SK-N-SH (cell line): ENCODE data around the gene DOCK6. TPM values are rescaled to one million over a fixed set of nuclear protein-coding genes. Genes with fewer than 3 reads are reported as not detected.

Source experiments
- CTCF ChIA-PET: fragments of 300-600, 350-600 bp; formaldehyde crosslinking; extraction: SDS; loops from one replicate; lab custom pipeline; 2021; lab: Yijun Ruan, JAX
- POLR2A ChIA-PET: fragments of 350-600 bp; sonication (Branson Sonifier 250); formaldehyde crosslinking; extraction: SDS; loops from one replicate; lab custom pipeline; 2020; ENCODE audit warnings: antibody characterized with exemption, inconsistent platforms; lab: Yijun Ruan, JAX
- DNase-seq: peaks from one replicate; pipeline ENCODE4 v3.0.0; 2012
- H2AFZ ChIP-seq: fragments of 200-600 bp; sonication (generic); 2 replicates; pipeline ENCODE4 v1.8.1; 2016; ENCODE audit warnings: antibody characterized with exemption, mild to moderate bottlenecking, low read depth
- H3F3A ChIP-seq: fragments of 200-600 bp; sonication (generic); replicated peaks from 2 replicates; pipeline ENCODE3; 2016; ENCODE audit warnings: antibody characterized with exemption, mild to moderate bottlenecking; ENCODE audit not compliant: insufficient read depth
- H3K27ac ChIP-seq, 2 experiments: fragments of 200-500 bp in 1 of 2; fragments of 200-600 bp in 1 of 2; sonication (Bioruptor generic) in 1 of 2; sonication (generic), shearing (Covaris generic) in 1 of 2; 2 replicates each; pipeline versions ENCODE4 v1.5.1 to v1.6.1; 2014 to 2016; ENCODE audit warnings: low read depth in 2 of 2, inconsistent platforms in 1 of 2, low read length in 1 of 2, mild to moderate bottlenecking in 1 of 2, mixed read lengths in 1 of 2
- H3K27me3 ChIP-seq: fragments of 200-600 bp; sonication (generic), shearing (Covaris generic); 2 replicates; pipeline ENCODE4 v1.6.1; 2016; ENCODE audit warnings: mixed run types; ENCODE audit not compliant: insufficient read depth
- H3K36me3 ChIP-seq, 2 experiments: fragments of 200-500 bp in 1 of 2; fragments of 200-600 bp in 1 of 2; sonication (Bioruptor generic) in 1 of 2; sonication (generic) in 1 of 2; replicated peaks in 1 of 2; 2 replicates each; pipeline versions ENCODE3 to v1.5.1; 2014 to 2016; ENCODE audit warnings: low read length in 1 of 2, mild to moderate bottlenecking in 1 of 2; ENCODE audit not compliant: insufficient read depth in 2 of 2, control insufficient read depth in 1 of 2
- H3K4me1 ChIP-seq, 2 experiments: fragments of 200-500 bp in 1 of 2; fragments of 200-600 bp in 1 of 2; sonication (Bioruptor generic) in 1 of 2; sonication (generic), shearing (Covaris generic) in 1 of 2; 2 replicates each; pipeline versions ENCODE4 v1.5.1 to v1.6.1; 2014 to 2016; ENCODE audit warnings: low read depth in 1 of 2, low read length in 1 of 2, mixed run types in 1 of 2; ENCODE audit not compliant: insufficient read depth in 2 of 2, control insufficient read depth in 1 of 2
- H3K4me2 ChIP-seq: fragments of 200-600 bp; sonication (generic), shearing (Covaris generic); 2 replicates; pipeline ENCODE4 v1.6.1; 2017; ENCODE audit warnings: mixed run types
- H3K4me3 ChIP-seq, 2 experiments: fragments of 200-500 bp in 1 of 2; fragments of 200-600 bp in 1 of 2; sonication (Bioruptor generic) in 1 of 2; sonication (generic), shearing (Covaris generic) in 1 of 2; 2 replicates each; pipeline versions ENCODE4 v1.5.1 to v1.8.1; 2014 to 2016; ENCODE audit warnings: low read depth in 2 of 2, inconsistent platforms in 1 of 2, low read length in 1 of 2, mild to moderate bottlenecking in 1 of 2, mixed read lengths in 1 of 2, moderate library complexity in 1 of 2
- H3K79me2 ChIP-seq: fragments of 200-600 bp; sonication (generic); 2 replicates; pipeline ENCODE4 v1.8.1; 2017; ENCODE audit warnings: mild to moderate bottlenecking; ENCODE audit not compliant: insufficient read depth
- H3K9ac ChIP-seq: fragments of 200-600 bp; sonication (generic); 2 replicates; pipeline ENCODE4 v1.6.1; 2017; ENCODE audit warnings: mixed run types
- H3K9me2 ChIP-seq: fragments of 200-600 bp; sonication (generic); 2 replicates; pipeline ENCODE4 v1.6.1; 2017; ENCODE audit warnings: mixed run types
- H3K9me3 ChIP-seq: fragments of 200-600 bp; sonication (generic); 2 replicates; pipeline ENCODE4 v1.6.1; 2017; ENCODE audit warnings: mixed run types, mild to moderate bottlenecking, moderate library complexity
- H4K20me1 ChIP-seq: fragments of 200-600 bp; sonication (generic); 2 replicates; pipeline ENCODE4 v1.6.1; 2017; ENCODE audit warnings: mild to moderate bottlenecking, mixed run types; ENCODE audit not compliant: insufficient read depth
- CTCF ChIP-seq: fragments of 200-600 bp; sonication (generic); IDR thresholded peaks from 2 replicates; pipeline ENCODE4 v1.6.1; 2017; ENCODE audit warnings: antibody characterized with exemption, mild to moderate bottlenecking, moderate library complexity
- EZH2phosphoT487 ChIP-seq: fragments of 200-600 bp; sonication (generic); IDR thresholded peaks from 2 replicates; pipeline ENCODE4 v1.6.1; 2017; ENCODE audit warnings: low read depth, mixed run types, mild to moderate bottlenecking, antibody characterized with exemption, moderate library complexity, borderline replicate concordance
- FOXM1 ChIP-seq: IDR thresholded peaks from 2 replicates; pipeline ENCODE4 v1.4.0; 2012; ENCODE audit warnings: low read depth, mild to moderate bottlenecking
- GABPA ChIP-seq: IDR thresholded peaks from 2 replicates; pipeline ENCODE4 v1.4.0; 2012; ENCODE audit warnings: low read depth, mild to moderate bottlenecking
- MAX ChIP-seq: IDR thresholded peaks from 2 replicates; pipeline ENCODE4 v1.4.0; 2012; ENCODE audit warnings: low read depth
- POLR2AphosphoS5 ChIP-seq: IDR thresholded peaks from 2 replicates; pipeline ENCODE4 v1.6.1; 2012; ENCODE audit warnings: low read depth, low read length
- RXRA ChIP-seq: IDR thresholded peaks from 2 replicates; pipeline ENCODE4 v1.4.0; 2012; ENCODE audit warnings: low read depth, mild to moderate bottlenecking, borderline replicate concordance
- SIN3A ChIP-seq: IDR thresholded peaks from 2 replicates; pipeline ENCODE4 v1.6.1; 2012; ENCODE audit warnings: low read depth, mild to moderate bottlenecking, low read length, moderate library complexity, borderline replicate concordance
- SMC3 ChIP-seq: IDR thresholded peaks from 2 replicates; pipeline ENCODE4 v1.6.1; 2012; ENCODE audit warnings: low read depth, low read length, improper control_type of control experiment
- TAF1 ChIP-seq: IDR thresholded peaks from 2 replicates; pipeline ENCODE4 v1.6.1; 2012; ENCODE audit warnings: low read depth, mild to moderate bottlenecking, low read length, moderate library complexity, borderline replicate concordance
- TCF12 ChIP-seq: IDR thresholded peaks from 2 replicates; pipeline ENCODE4 v1.4.0; 2012
- TEAD4 ChIP-seq: IDR thresholded peaks from 2 replicates; pipeline ENCODE4 v1.4.0; 2012; ENCODE audit warnings: mild to moderate bottlenecking, borderline replicate concordance; ENCODE audit not compliant: insufficient read depth
- YY1 ChIP-seq: IDR thresholded peaks from 2 replicates; pipeline ENCODE4 v1.4.0; 2012; ENCODE audit warnings: low read depth, mild to moderate bottlenecking
- ZBTB33 ChIP-seq: IDR thresholded peaks from 2 replicates; pipeline ENCODE4 v1.4.0; 2012; ENCODE audit warnings: low read depth, borderline replicate concordance
- WGBS: methylation state at CpG from one replicate; pipeline ENCODE4 v1.1.6; 2017; ENCODE audit warnings: low lambda C conversion rate; 5-methylcytosine and 5-hydroxymethylcytosine counted together
- polyA plus RNA-seq, 3 experiments: library from polyadenylated mRNA; depleted of rRNA; stranded (reverse); fragments of >200 nt; gene quantifications; 2 replicates each; pipeline ENCODE4 v1.2.3, GENCODE V29; 2012
- TF ChIP-seq, protein P1 (sequence below): fragments of 150-350 bp; IDR thresholded peaks from 2 replicates; pipeline ENCODE4 v1.6.1; 2017; ENCODE audit warnings: antibody characterized with exemption, low read length, low read depth, borderline replicate concordance
- TF ChIP-seq, protein P2 (sequence below): fragments of 150-350 bp; IDR thresholded peaks from 2 replicates; pipeline ENCODE4 v1.6.1; 2016; ENCODE audit warnings: mild to moderate bottlenecking, low read depth, low read length

The DOCK6 gene
- polyA plus RNA-seq, 1 of the 3 experiments (the other 2 are of a cell fraction): 18.3 TPM

GRCh38 chr19:11232555-11232954, 29.8 kb downstream of the DOCK6 start:
- no peak overlapping the region for H2AFZ ChIP-seq
- H3K36me3 ChIP-seq: peaks cover 0 to 11% of the 10 kb centered on the region in 2 experiments
- H3K9me3 ChIP-seq: no peaks in the 10 kb centered on the region
- H4K20me1 ChIP-seq: no peaks in the 10 kb centered on the region
- POLR2A ChIA-PET: no interaction called here
- no peaks in the 10 kb centered on the region for H3K9me2 ChIP-seq
- no peaks in the 10 kb centered on the region for H3F3A ChIP-seq
- no peaks in the 10 kb centered on the region for H3K4me1 ChIP-seq
- H3K27me3 ChIP-seq: no peaks in the 10 kb centered on the region
- no peaks in the 10 kb centered on the region for H3K79me2 ChIP-seq
- TF ChIP-seq FOXM1 (no peak), ZBTB33 (no peak), SIN3A (no peak), RXRA (no peak), MAX (no peak), YY1 (no peak), CTCF (no peak), POLR2AphosphoS5 (no peak), SMC3 (no peak), TEAD4 (no peak), TAF1 (no peak), TCF12 (no peak), GABPA (no peak), EZH2phosphoT487 (no peak)
- TF ChIP-seq, protein P1, sequence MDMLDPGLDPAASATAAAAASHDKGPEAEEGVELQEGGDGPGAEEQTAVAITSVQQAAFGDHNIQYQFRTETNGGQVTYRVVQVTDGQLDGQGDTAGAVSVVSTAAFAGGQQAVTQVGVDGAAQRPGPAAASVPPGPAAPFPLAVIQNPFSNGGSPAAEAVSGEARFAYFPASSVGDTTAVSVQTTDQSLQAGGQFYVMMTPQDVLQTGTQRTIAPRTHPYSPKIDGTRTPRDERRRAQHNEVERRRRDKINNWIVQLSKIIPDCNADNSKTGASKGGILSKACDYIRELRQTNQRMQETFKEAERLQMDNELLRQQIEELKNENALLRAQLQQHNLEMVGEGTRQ: no peak
- TF ChIP-seq, protein P2, sequence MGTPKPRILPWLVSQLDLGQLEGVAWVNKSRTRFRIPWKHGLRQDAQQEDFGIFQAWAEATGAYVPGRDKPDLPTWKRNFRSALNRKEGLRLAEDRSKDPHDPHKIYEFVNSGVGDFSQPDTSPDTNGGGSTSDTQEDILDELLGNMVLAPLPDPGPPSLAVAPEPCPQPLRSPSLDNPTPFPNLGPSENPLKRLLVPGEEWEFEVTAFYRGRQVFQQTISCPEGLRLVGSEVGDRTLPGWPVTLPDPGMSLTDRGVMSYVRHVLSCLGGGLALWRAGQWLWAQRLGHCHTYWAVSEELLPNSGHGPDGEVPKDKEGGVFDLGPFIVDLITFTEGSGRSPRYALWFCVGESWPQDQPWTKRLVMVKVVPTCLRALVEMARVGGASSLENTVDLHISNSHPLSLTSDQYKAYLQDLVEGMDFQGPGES: no peak
- H3K4me2 ChIP-seq: no peak overlapping the region
- DNase-seq: no peak
- no peak overlapping the region for H3K4me3 ChIP-seq
- 94% methylated on average over 4 of the region's 4 CpGs for WGBS
- CTCF ChIA-PET: interaction anchor here (0.6 to 1.9 kb wide), 2 partner anchors 11 to 250 kb away, joined by 3 to 6 read pairs; no protein-coding TSS in a partner anchor
- H3K9ac ChIP-seq: no peak overlapping the region
- H3K27ac ChIP-seq: no peak overlapping the region
